SU-DHL-6 (cell line): ENCODE data around the gene WWOX.

Source experiments
- CTCF ChIP-seq: fragments of 200-600 bp; sonication (generic); IDR thresholded peaks from one replicate; pipeline ENCODE4 v1.5.1; 2017; ENCODE audit warnings: antibody characterized with exemption, mild to moderate bottlenecking, low read length, moderate library complexity; ENCODE audit not compliant: insufficient read depth, poor library complexity, severe bottlenecking
- EZH2phosphoT487 ChIP-seq: fragments of 200-600 bp; sonication (generic), shearing (Covaris generic); conservative IDR thresholded peaks from 2 replicates; pipeline ENCODE4 v1.6.1; 2018; ENCODE audit warnings: mild to moderate bottlenecking, antibody characterized with exemption, low read length, moderate library complexity, mixed read lengths

GRCh38 chr16:78269256-78269655, 169.8 kb downstream of the WWOX start:
- TF ChIP-seq CTCF (no peak), EZH2phosphoT487 (no peak)
